ENCODE data around the gene ARIH2. TPM values are rescaled to one million over a fixed set of nuclear protein-coding genes. Genes with fewer than 3 reads are reported as not detected.

The ARIH2 gene
- total RNA-seq, 4 donors from 2014 or later = 92.2 to 143 (median 123) TPM

- H3K9me3 ChIP-seq = no peaks in the 10 kb centered on the region
These were observed 86.0 kb downstream of the ARIH2 start for GRCh38 chr3:49004352-49005302.

GRCh38 chr3:49005303-49005680, 86.7 kb downstream of the ARIH2 start:
- no peak overlapping the region for H3K27ac ChIP-seq

More at GRCh38 chr3:49004352-49005302, 86.0 kb downstream of the ARIH2 start:
- H3K4me1 ChIP-seq = peaks cover 0 to 35% (median 9%) of the 10 kb centered on the region in 3 donors
- H3K27me3 ChIP-seq = no peaks in the 10 kb centered on the region
- TF ChIP-seq POLR2AphosphoS5 (IDR thresholded peaks at IDR 0.05) = no peak
- no peak for TF ChIP-seq CTCF (IDR thresholded peaks at IDR 0.05)
- no peak for TF ChIP-seq EP300 (IDR thresholded peaks at IDR 0.05)
- TF ChIP-seq POLR2A (IDR thresholded peaks at IDR 0.05) = no peak
- whole genome bisulfite sequencing, 2 donors (ENCODE audit: low coverage in 1 of 2) = 80 to 85% methylated on average over 2 to 4 of the region's 16 CpGs
- no peak overlapping the region for H3K27ac ChIP-seq
- peaks cover 0 to 28% of the 10 kb centered on the region in 2 donors for H3K36me3 ChIP-seq
- no peak for ATAC-seq
- H3K4me3 ChIP-seq = no peak overlapping the region

GRCh38 chr3:49005998-49006397, 87.4 kb downstream of the ARIH2 start:
- Histone ChIP-seq H3K27me3 (no peaks in the 10 kb centered on the region), H3K36me3 (peaks cover 0 to 31% of the 10 kb centered on the region in 2 donors), H3K27ac (peak overlapping the region in 3 of 4 donors; percentile 85 to 98 (median 97)), H3K4me3 (peak overlapping the region in 1 of 2 donors; percentile 90), H3K4me1 (peaks cover 0 to 47% (median 9%) of the 10 kb centered on the region in 3 donors), H3K9me3 (no peaks in the 10 kb centered on the region)
- no peak for ATAC-seq
- TF ChIP-seq POLR2A (IDR thresholded peaks at IDR 0.05) = no peak
- no peak for TF ChIP-seq EP300 (IDR thresholded peaks at IDR 0.05)
- no peak for TF ChIP-seq CTCF (IDR thresholded peaks at IDR 0.05)
- no peak for TF ChIP-seq POLR2AphosphoS5 (IDR thresholded peaks at IDR 0.05)
- WGBS, 2 donors (ENCODE audit: low coverage in 1 of 2) = 100% methylated on average over 1 of the region's 5 CpGs; no CpG with 5 or more reads in 1 of the 2 donors

More at GRCh38 chr3:49005303-49005680, 86.7 kb downstream of the ARIH2 start:
- Histone ChIP-seq H3K27me3 (no peaks in the 10 kb centered on the region), H3K36me3 (peaks cover 0 to 30% of the 10 kb centered on the region in 2 donors), H3K4me3 (no peak overlapping the region), H3K4me1 (peaks cover 0 to 41% (median 9%) of the 10 kb centered on the region in 3 donors), H3K9me3 (no peaks in the 10 kb centered on the region)
- 100% methylated on average over 2 of the region's 3 CpGs; no CpG with 5 or more reads in 1 of the 2 donors for WGBS, 2 donors (ENCODE audit: low coverage in 1 of 2)
- no peak for ATAC-seq
- TF ChIP-seq CTCF (IDR thresholded peaks at IDR 0.05) = no peak
- TF ChIP-seq POLR2A (IDR thresholded peaks at IDR 0.05) = no peak
- TF ChIP-seq POLR2AphosphoS5 (IDR thresholded peaks at IDR 0.05) = no peak
- TF ChIP-seq EP300 (IDR thresholded peaks at IDR 0.05) = no peak

- 0% methylated on average over 2 of the region's 32 CpGs; no CpG with 5 or more reads in 1 of the 2 donors for WGBS, 2 donors (ENCODE audit: low coverage in 1 of 2)
- Histone ChIP-seq H3K27me3 (no peaks in the 10 kb centered on the region), H3K36me3 (peaks cover 0 to 35% of the 10 kb centered on the region in 2 donors), H3K27ac (peak overlapping the region; percentile 84 to 98 (median 91)), H3K9me3 (no peaks in the 10 kb centered on the region), H3K4me1 (peaks cover 0 to 52% (median 9%) of the 10 kb centered on the region in 3 donors), H3K4me3 (peak overlapping the region; percentile 56 to 90)
- ATAC-seq = peak; percentile 1
- TF ChIP-seq POLR2AphosphoS5 (IDR thresholded peaks at IDR 0.05) (peak; percentile 3), CTCF (IDR thresholded peaks at IDR 0.05) (no peak)
These were observed 87.9 kb downstream of the ARIH2 start for GRCh38 chr3:49006408-49007067.
